Mesendoderm (in vitro differentiated cells): Measurements from ENCODE around the gene ARRDC1.

ENCODE experiments used
- DNase-seq: peaks from one replicate; pipeline ENCODE4 v3.0.0; 2013
- H2AK5ac ChIP-seq: 2 replicates; pipeline ENCODE4 v1.6.1; 2013; ENCODE audit warnings: low read length, inconsistent platforms
- H2BK120ac ChIP-seq: 2 replicates; pipeline ENCODE4 v1.6.1; 2013; ENCODE audit warnings: low read depth, mild to moderate bottlenecking, low read length, moderate library complexity, mixed read lengths
- H2BK15ac ChIP-seq: replicated peaks from 2 replicates; pipeline ENCODE4 v1.6.1; 2013; ENCODE audit warnings: low read depth, mild to moderate bottlenecking, moderate library complexity
- H2BK5ac ChIP-seq: 2 replicates; pipeline ENCODE4 v1.6.1; 2013; ENCODE audit warnings: low read length, inconsistent platforms
- H3K18ac ChIP-seq: 2 replicates; pipeline ENCODE4 v1.6.1; 2013; ENCODE audit warnings: mild to moderate bottlenecking, low read length, mixed read lengths
- H3K23ac ChIP-seq: one replicate; pipeline ENCODE4 v1.6.1; 2013; ENCODE audit warnings: low read length
- H3K27ac ChIP-seq: 2 replicates; pipeline ENCODE4 v1.5.1; 2013; ENCODE audit warnings: low read depth, mild to moderate bottlenecking, inconsistent platforms, low read length, moderate library complexity
- H3K27me3 ChIP-seq: 2 replicates; pipeline ENCODE4 v1.6.1; 2013; ENCODE audit warnings: low read length, control low read depth, mild to moderate bottlenecking, inconsistent platforms; ENCODE audit not compliant: insufficient read depth, poor library complexity
- H3K36me3 ChIP-seq: 2 replicates; pipeline ENCODE4 v1.6.1; 2013; ENCODE audit warnings: low read length, inconsistent platforms; ENCODE audit not compliant: control insufficient read depth, insufficient read depth
- H3K4ac ChIP-seq: one replicate; pipeline ENCODE4 v1.6.1; 2013; ENCODE audit warnings: low read depth, mild to moderate bottlenecking, low read length, moderate library complexity
- H3K4me1 ChIP-seq: 2 replicates; pipeline ENCODE4 v1.6.1; 2013; ENCODE audit warnings: low read depth, low read length, inconsistent platforms; ENCODE audit not compliant: control insufficient read depth
- H3K4me2 ChIP-seq: 2 replicates; pipeline ENCODE4 v1.6.1; 2013; ENCODE audit warnings: low read length
- H3K4me3 ChIP-seq: 2 replicates; pipeline ENCODE4 v1.5.1; 2013; ENCODE audit warnings: mild to moderate bottlenecking, low read length
- H3K56ac ChIP-seq: one replicate; pipeline ENCODE4 v1.6.1; 2013; ENCODE audit warnings: low read length
- H3K79me1 ChIP-seq: 2 replicates; pipeline ENCODE4 v1.6.1; 2013; ENCODE audit warnings: low read length, inconsistent platforms
- H3K79me2 ChIP-seq: 2 replicates; pipeline ENCODE4 v1.6.1; 2013; ENCODE audit warnings: mild to moderate bottlenecking, low read length; ENCODE audit not compliant: control insufficient read depth, insufficient read depth
- H3K9ac ChIP-seq: 2 replicates; pipeline ENCODE4 v1.6.1; 2013; ENCODE audit warnings: low read length, inconsistent platforms
- H4K5ac ChIP-seq: one replicate; pipeline ENCODE4 v1.6.1; 2013; ENCODE audit warnings: low read length
- H4K8ac ChIP-seq: one replicate; pipeline ENCODE4 v1.6.1; 2013; ENCODE audit warnings: low read depth, mild to moderate bottlenecking, control low read depth, low read length, moderate library complexity
- WGBS: extraction: QIAGEN DNeasy Blood & Tissue Kit; methylation state at CpG from one replicate; pipeline ENCODE4 v1.1.7; 2013; ENCODE audit warnings: low lambda C conversion rate, missing lambda C conversion rate; ENCODE audit not compliant: insufficient coverage; ENCODE audit errors: extremely low coverage; 5-methylcytosine and 5-hydroxymethylcytosine counted together

Gene ARRDC1

DNA sequence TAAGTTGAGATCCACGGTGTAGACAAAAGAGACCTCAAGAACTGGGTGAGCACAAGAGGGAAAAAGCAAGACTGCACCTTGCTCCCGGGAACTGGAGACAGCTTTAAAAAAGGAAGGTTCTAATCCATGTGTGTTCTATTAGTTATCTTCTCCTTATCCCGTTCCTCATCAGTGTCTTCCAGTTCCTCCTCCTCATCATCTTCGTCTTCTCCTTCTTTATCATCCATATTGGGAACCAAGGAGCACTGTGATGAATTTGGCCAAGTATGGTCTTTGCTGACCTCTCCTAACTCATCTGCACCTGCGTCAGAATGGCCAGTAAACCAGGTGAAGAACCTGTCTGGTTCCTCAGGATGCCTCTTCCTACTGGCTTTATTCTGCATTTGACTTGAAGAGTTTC lies 35.4 kb downstream of the ARRDC1 start:
- WGBS, result no CpG with 5 or more reads among the region's 5 CpGs
- H4K5ac ChIP-seq, result no peak overlapping the region
- H3K36me3 ChIP-seq, result no peaks in the 10 kb centered on the region
- H3K27ac ChIP-seq, result no peak overlapping the region
- H3K79me2 ChIP-seq, result peaks cover 67% of the 10 kb centered on the region
- no peak overlapping the region for H2BK15ac ChIP-seq
- no peak overlapping the region for H3K4ac ChIP-seq
- H3K4me3 ChIP-seq, result no peak overlapping the region
- no peak overlapping the region for H3K56ac ChIP-seq
- no peak overlapping the region for H2AK5ac ChIP-seq
- H3K23ac ChIP-seq, result no peak overlapping the region
- H2BK5ac ChIP-seq, result no peak overlapping the region
- H3K79me1 ChIP-seq, result peaks cover 24% of the 10 kb centered on the region
- H2BK120ac ChIP-seq, result no peak overlapping the region
- H3K4me2 ChIP-seq, result no peak overlapping the region
- no peaks in the 10 kb centered on the region for H3K4me1 ChIP-seq
- no peak overlapping the region for H3K18ac ChIP-seq
- DNase-seq, result no peak
- no peak overlapping the region for H4K8ac ChIP-seq
- no peaks in the 10 kb centered on the region for H3K27me3 ChIP-seq
- H3K9ac ChIP-seq, result no peak overlapping the region

DNA sequence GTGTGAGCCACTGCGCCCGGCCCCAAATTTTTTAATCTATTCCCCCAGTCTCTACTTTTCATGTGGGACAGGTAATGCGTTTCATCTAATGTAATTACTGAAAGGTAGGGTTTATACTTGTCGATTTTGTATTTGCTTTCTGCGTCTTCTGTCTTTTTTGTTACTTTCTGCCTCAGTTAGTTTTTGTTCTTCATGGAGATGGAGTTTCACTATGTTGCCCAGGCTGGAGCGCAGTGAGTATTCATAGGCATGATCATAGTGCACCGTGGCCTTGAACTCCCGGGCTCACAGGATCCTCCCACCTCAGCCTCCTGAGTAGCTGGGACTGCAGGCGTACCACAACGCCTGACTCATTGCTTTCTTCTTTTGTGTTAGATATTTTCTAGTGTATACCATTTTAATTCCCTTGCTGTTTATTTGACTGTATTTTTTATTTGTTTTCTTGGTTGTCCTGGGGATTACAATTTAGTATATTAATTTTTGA lies 36.7 kb downstream of the ARRDC1 start:
- Histone ChIP-seq H3K4ac (no peak overlapping the region), H3K27ac (no peak overlapping the region), H3K79me1 (peaks cover 27% of the 10 kb centered on the region), H2BK120ac (no peak overlapping the region), H2BK15ac (no peak overlapping the region), H3K27me3 (no peaks in the 10 kb centered on the region), H3K9ac (no peak overlapping the region), H3K4me3 (no peak overlapping the region), H2BK5ac (no peak overlapping the region), H4K8ac (no peak overlapping the region), H3K36me3 (no peaks in the 10 kb centered on the region), H3K18ac (no peak overlapping the region), H2AK5ac (no peak overlapping the region), H3K23ac (no peak overlapping the region), H3K4me1 (no peaks in the 10 kb centered on the region), H4K5ac (no peak overlapping the region), H3K4me2 (no peak overlapping the region), H3K79me2 (peaks cover 74% of the 10 kb centered on the region), H3K56ac (no peak overlapping the region)
- no CpG with 5 or more reads among the region's 10 CpGs for WGBS
- no peak for DNase-seq

DNA sequence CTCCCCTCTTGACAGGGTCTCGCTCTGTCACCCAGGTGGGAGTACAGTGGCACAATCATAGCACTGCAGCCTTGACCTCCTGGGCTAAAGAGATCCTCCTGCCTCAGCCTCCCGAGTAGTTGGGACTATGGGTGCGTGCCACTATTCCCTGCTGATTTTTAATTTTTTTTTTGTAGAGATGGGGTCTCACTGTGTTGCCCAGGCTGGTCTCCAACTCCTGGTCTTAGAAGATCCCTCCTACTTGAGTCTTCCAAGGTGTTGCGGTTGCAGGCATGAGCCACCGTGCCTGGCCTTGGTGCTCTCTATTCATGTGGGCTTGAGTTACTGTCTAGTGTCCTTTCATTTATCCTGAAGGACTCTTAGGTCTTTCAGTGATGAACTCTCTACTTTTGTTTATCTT lies 37.4 kb downstream of the ARRDC1 start:
- Histone ChIP-seq H3K27me3 (no peaks in the 10 kb centered on the region), H3K36me3 (no peaks in the 10 kb centered on the region), H3K9ac (no peak overlapping the region), H3K79me2 (peaks cover 72% of the 10 kb centered on the region), H3K27ac (no peak overlapping the region), H3K23ac (no peak overlapping the region), H3K56ac (no peak overlapping the region), H2BK15ac (no peak overlapping the region), H2BK5ac (no peak overlapping the region), H3K4ac (no peak overlapping the region), H4K8ac (no peak overlapping the region), H2BK120ac (no peak overlapping the region), H4K5ac (no peak overlapping the region), H3K4me2 (no peak overlapping the region), H3K4me3 (no peak overlapping the region), H3K79me1 (peaks cover 26% of the 10 kb centered on the region), H2AK5ac (no peak overlapping the region), H3K4me1 (no peaks in the 10 kb centered on the region), H3K18ac (no peak overlapping the region)
- no CpG with 5 or more reads among the region's 5 CpGs for WGBS
- DNase-seq, result no peak

DNA sequence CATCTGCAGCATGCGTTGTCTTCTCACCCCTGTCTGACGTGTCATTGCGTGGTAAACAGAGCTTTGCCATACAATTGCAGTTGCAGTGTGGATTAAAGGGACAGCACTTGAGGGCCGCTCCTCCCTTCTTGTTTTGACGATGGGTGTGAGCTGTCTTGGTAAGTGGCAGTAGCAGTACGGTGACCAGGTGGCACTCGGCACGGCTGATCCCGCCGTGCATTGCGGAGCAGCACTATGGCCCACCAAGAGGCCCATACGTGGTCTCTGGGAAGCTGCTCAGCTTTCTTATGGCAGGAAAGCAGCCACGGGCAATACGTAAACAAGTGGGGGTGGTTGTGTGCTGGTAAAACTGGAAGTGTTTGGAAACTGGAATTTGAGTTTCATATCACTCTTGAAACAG lies 38.4 kb downstream of the ARRDC1 start:
- Histone ChIP-seq H3K56ac (no peak overlapping the region), H3K36me3 (no peaks in the 10 kb centered on the region)

DNA sequence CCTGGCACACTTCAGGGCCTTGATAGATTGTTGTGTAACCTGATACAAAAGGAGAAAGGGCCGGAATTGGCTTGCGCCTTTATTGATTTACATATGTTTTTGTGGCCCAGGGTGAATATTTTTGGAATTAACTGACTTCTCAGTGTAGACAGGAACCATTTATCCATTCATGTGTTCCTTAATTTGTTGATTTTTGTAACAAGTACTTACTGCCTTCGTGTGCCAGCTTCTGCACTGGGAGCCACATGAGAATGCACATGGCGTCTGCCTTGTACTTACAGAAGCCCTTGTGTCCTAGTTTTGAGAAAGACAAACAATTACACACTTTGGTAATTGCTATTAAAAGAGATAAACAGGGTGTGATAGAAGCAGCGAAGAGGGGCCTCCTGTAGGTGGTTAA lies 39.7 kb downstream of the ARRDC1 start:
- H3K4me2 ChIP-seq, result no peak overlapping the region
- no peak overlapping the region for H3K27ac ChIP-seq
- no peak overlapping the region for H3K4ac ChIP-seq
- H3K27me3 ChIP-seq, result no peaks in the 10 kb centered on the region
- no peak overlapping the region for H4K5ac ChIP-seq
- H2AK5ac ChIP-seq, result no peak overlapping the region
- no peaks in the 10 kb centered on the region for H3K4me1 ChIP-seq
- no peak for DNase-seq
- no peak overlapping the region for H3K4me3 ChIP-seq
- peaks cover 31% of the 10 kb centered on the region for H3K79me1 ChIP-seq
- no peak overlapping the region for H3K56ac ChIP-seq
- no CpG with 5 or more reads among the region's 5 CpGs for WGBS
- H2BK15ac ChIP-seq, result no peak overlapping the region
- no peak overlapping the region for H4K8ac ChIP-seq
- no peak overlapping the region for H3K18ac ChIP-seq
- H3K9ac ChIP-seq, result no peak overlapping the region
- H2BK120ac ChIP-seq, result no peak overlapping the region
- H3K79me2 ChIP-seq, result peaks cover 69% of the 10 kb centered on the region
- no peaks in the 10 kb centered on the region for H3K36me3 ChIP-seq
- H3K23ac ChIP-seq, result no peak overlapping the region
- no peak overlapping the region for H2BK5ac ChIP-seq

More for the DNA sequence above, 38.4 kb downstream of the ARRDC1 start:
- no peaks in the 10 kb centered on the region for H3K4me1 ChIP-seq
- H3K27me3 ChIP-seq, result no peaks in the 10 kb centered on the region
- H3K4me3 ChIP-seq, result no peak overlapping the region
- no peak overlapping the region for H3K4ac ChIP-seq
- no peak overlapping the region for H3K27ac ChIP-seq
- no peak for DNase-seq
- no peak overlapping the region for H2BK5ac ChIP-seq
- H3K79me1 ChIP-seq, result peaks cover 27% of the 10 kb centered on the region
- no peak overlapping the region for H3K18ac ChIP-seq
- no peak overlapping the region for H4K8ac ChIP-seq
- H3K9ac ChIP-seq, result no peak overlapping the region
- no peak overlapping the region for H3K23ac ChIP-seq
- no peak overlapping the region for H4K5ac ChIP-seq
- no CpG with 5 or more reads among the region's 14 CpGs for WGBS
- H3K79me2 ChIP-seq, result peaks cover 68% of the 10 kb centered on the region
- H2BK120ac ChIP-seq, result no peak overlapping the region
- no peak overlapping the region for H3K4me2 ChIP-seq
- no peak overlapping the region for H2AK5ac ChIP-seq
- no peak overlapping the region for H2BK15ac ChIP-seq

DNA sequence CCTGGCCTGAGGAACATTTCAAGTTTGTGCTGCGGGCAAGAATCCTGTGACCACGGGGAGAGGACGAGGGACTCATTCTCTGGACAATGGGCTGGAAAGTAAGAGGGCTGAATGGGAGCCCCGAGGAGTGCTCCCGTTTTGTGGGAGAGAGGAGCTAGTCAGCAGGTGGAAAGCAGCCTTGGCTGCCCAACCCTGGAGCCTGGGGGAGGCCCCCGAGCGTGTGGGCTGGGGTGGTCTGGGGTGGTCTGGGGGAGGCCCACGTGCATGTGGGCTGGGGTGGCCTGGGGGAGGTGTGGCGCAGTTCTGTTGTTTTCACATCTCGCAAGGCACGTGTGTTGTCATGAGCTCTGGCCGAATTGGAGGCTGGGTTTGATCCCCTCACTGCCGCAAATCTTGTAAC lies 40.9 kb downstream of the ARRDC1 start:
- Histone ChIP-seq H3K4me1 (no peaks in the 10 kb centered on the region), H3K4ac (no peak overlapping the region), H3K23ac (no peak overlapping the region), H3K79me1 (peaks cover 28% of the 10 kb centered on the region), H3K79me2 (peaks cover 65% of the 10 kb centered on the region), H2BK5ac (no peak overlapping the region), H3K9ac (no peak overlapping the region), H2BK120ac (no peak overlapping the region), H3K4me2 (no peak overlapping the region), H3K27ac (no peak overlapping the region), H3K27me3 (no peaks in the 10 kb centered on the region), H3K4me3 (no peak overlapping the region), H3K56ac (no peak overlapping the region), H4K8ac (no peak overlapping the region), H2AK5ac (no peak overlapping the region), H3K36me3 (no peaks in the 10 kb centered on the region), H3K18ac (no peak overlapping the region), H2BK15ac (no peak overlapping the region), H4K5ac (no peak overlapping the region)
- no peak for DNase-seq
- WGBS, result no CpG with 5 or more reads among the region's 13 CpGs
